Vagina (tissue), 2 donors: ENCODE measurements around the gene ZNF644.

ENCODE experiments used
- CTCF ChIP-seq, 3 experiments: fragments of 450-650 bp in 2 of 3; fragments of 200-600 bp in 1 of 3; sonication (generic) in 1 of 3; IDR thresholded peaks; one replicate each; pipeline ENCODE4 v1.5.1; 2017 to 2019; ENCODE audit warnings: antibody characterized with exemption in 3 of 3, mild to moderate bottlenecking in 2 of 3, moderate library complexity in 2 of 3
- POLR2AphosphoS5 ChIP-seq, 2 donors: sonication (generic); formaldehyde crosslinking; IDR thresholded peaks; one replicate each; pipeline ENCODE4 v1.9.0; 2017; ENCODE audit warnings: antibody characterized with exemption in 2 of 2, mild to moderate bottlenecking in 2 of 2, low read depth in 1 of 2; ENCODE audit not compliant: insufficient read depth in 1 of 2

GRCh38 chr1:90919190-90919719 is 102.6 kb downstream of the ZNF644 start:
- no peak for TF ChIP-seq CTCF (IDR thresholded peaks at IDR 0.05)
- TF ChIP-seq POLR2AphosphoS5 (IDR thresholded peaks at IDR 0.05; ENCODE audit: insufficient read depth in 1 of 2, low read depth in 1 of 2): no peak
